ENCODE results near the gene GRIN2A. TPM values are rescaled to one million over a fixed set of nuclear protein-coding genes. Genes with fewer than 3 reads are reported as not detected.

Gene GRIN2A
- total and polyA plus RNA-seq, 2 experiments from 2014 or later, result 0.42 to 5.5 TPM

- no peak overlapping the region for H3K27ac ChIP-seq
- no peaks in the 10 kb centered on the region for H3K4me1 ChIP-seq (ENCODE audit: low read depth)
- no peak for DNase-seq (ENCODE audit: low read depth in 1 of 2, low spot score in 1 of 2)
- no peaks in the 10 kb centered on the region for H3K36me3 ChIP-seq
- H3K27me3 ChIP-seq, result no peaks in the 10 kb centered on the region
- no peaks in the 10 kb centered on the region for H3K9me3 ChIP-seq (ENCODE audit: low read depth)
- no peak overlapping the region for H3K4me3 ChIP-seq
- TF ChIP-seq CTCF (IDR thresholded peaks at IDR 0.05; ENCODE audit: low read depth, low read length), result no peak
Observed at GRCh38 chr16:9847146-9847545, 335.1 kb downstream of the GRIN2A start.

GRCh38 chr16:9846362-9847099 lies 335.7 kb downstream of the GRIN2A start:
- H3K27ac ChIP-seq, result no peak overlapping the region
- no peak for TF ChIP-seq CTCF (IDR thresholded peaks at IDR 0.05; ENCODE audit: low read depth, low read length)
- no peaks in the 10 kb centered on the region for H3K36me3 ChIP-seq
- H3K4me1 ChIP-seq (ENCODE audit: low read depth), result no peaks in the 10 kb centered on the region
- no peaks in the 10 kb centered on the region for H3K27me3 ChIP-seq
- no peaks in the 10 kb centered on the region for H3K9me3 ChIP-seq (ENCODE audit: low read depth)
- no peak overlapping the region for H3K4me3 ChIP-seq
- DNase-seq (ENCODE audit: low read depth in 1 of 2, low spot score in 1 of 2), result no peak

- Histone ChIP-seq H3K27ac (no peak overlapping the region), H3K36me3 (no peaks in the 10 kb centered on the region), H3K4me3 (no peak overlapping the region), H3K9me3 (ENCODE audit: low read depth) (no peaks in the 10 kb centered on the region), H3K4me1 (ENCODE audit: low read depth) (no peaks in the 10 kb centered on the region), H3K27me3 (no peaks in the 10 kb centered on the region)
- no peak for TF ChIP-seq CTCF (IDR thresholded peaks at IDR 0.05; ENCODE audit: low read depth, low read length)
- no peak for DNase-seq (ENCODE audit: low read depth in 1 of 2, low spot score in 1 of 2)
Observed at GRCh38 chr16:9845661-9846361, 336.4 kb downstream of the GRIN2A start.

GRCh38 chr16:9844361-9844760 lies 337.9 kb downstream of the GRIN2A start:
- Histone ChIP-seq H3K27me3 (no peaks in the 10 kb centered on the region), H3K4me3 (no peak overlapping the region), H3K9me3 (ENCODE audit: low read depth) (no peaks in the 10 kb centered on the region), H3K4me1 (ENCODE audit: low read depth) (no peaks in the 10 kb centered on the region), H3K27ac (no peak overlapping the region), H3K36me3 (no peaks in the 10 kb centered on the region)
- no peak for DNase-seq (ENCODE audit: low read depth in 1 of 2, low spot score in 1 of 2)
- no peak for TF ChIP-seq CTCF (IDR thresholded peaks at IDR 0.05; ENCODE audit: low read depth, low read length)

- Histone ChIP-seq H3K36me3 (no peaks in the 10 kb centered on the region), H3K27me3 (no peaks in the 10 kb centered on the region), H3K27ac (no peak overlapping the region), H3K4me1 (ENCODE audit: low read depth) (no peaks in the 10 kb centered on the region), H3K9me3 (ENCODE audit: low read depth) (no peaks in the 10 kb centered on the region), H3K4me3 (no peak overlapping the region)
- DNase-seq (ENCODE audit: low read depth in 1 of 2, low spot score in 1 of 2), result no peak
- no peak for TF ChIP-seq CTCF (IDR thresholded peaks at IDR 0.05; ENCODE audit: low read depth, low read length)
Observed at GRCh38 chr16:9843424-9844018, 338.7 kb downstream of the GRIN2A start.

Measured in cardiac muscle cell (in vitro differentiated cells and primary cell).